Fibroblast of skin of back (primary cell): ENCODE data around the gene MGME1.
"Not testable (repeated sequence)": the region's sequence is repeated elsewhere in the genome, so short reads cannot be mapped to it uniquely, and the experiment has no call there.

Experiments used
- DNase-seq: peaks from one replicate; pipeline ENCODE4 v3.0.0-alpha.2; 2013

MGME1 gene

GRCh38 chr20:18027011-18027410 lies 58.2 kb downstream of the MGME1 start:
- not testable (repeated sequence) for DNase-seq

GRCh38 chr20:18030020-18030419 lies 61.2 kb downstream of the MGME1 start:
- no peak for DNase-seq

- DNase-seq = no peak
These were observed 62.2 kb downstream of the MGME1 start for GRCh38 chr20:18031050-18031449.

- no peak for DNase-seq
These were observed 63.2 kb downstream of the MGME1 start for GRCh38 chr20:18031888-18032509.

GRCh38 chr20:18032977-18033892 lies 64.4 kb downstream of the MGME1 start:
- no peak for DNase-seq

GRCh38 chr20:18034039-18034438 lies 65.2 kb downstream of the MGME1 start:
- no peak for DNase-seq

GRCh38 chr20:18039063-18039462 lies 70.2 kb downstream of the MGME1 start:
- DNase-seq = no peak
